NCI-H2227 treated with DMSO at 0.1 percent for 48 hours (cell line): ENCODE data around the gene PSAPL1.

Experiments used
- DNase-seq: peaks from one replicate; lab custom pipeline; 2025; lab: John Stamatoyannopoulos, UW

The PSAPL1 gene, protein sequence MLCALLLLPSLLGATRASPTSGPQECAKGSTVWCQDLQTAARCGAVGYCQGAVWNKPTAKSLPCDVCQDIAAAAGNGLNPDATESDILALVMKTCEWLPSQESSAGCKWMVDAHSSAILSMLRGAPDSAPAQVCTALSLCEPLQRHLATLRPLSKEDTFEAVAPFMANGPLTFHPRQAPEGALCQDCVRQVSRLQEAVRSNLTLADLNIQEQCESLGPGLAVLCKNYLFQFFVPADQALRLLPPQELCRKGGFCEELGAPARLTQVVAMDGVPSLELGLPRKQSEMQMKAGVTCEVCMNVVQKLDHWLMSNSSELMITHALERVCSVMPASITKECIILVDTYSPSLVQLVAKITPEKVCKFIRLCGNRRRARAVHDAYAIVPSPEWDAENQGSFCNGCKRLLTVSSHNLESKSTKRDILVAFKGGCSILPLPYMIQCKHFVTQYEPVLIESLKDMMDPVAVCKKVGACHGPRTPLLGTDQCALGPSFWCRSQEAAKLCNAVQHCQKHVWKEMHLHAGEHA

DNA sequence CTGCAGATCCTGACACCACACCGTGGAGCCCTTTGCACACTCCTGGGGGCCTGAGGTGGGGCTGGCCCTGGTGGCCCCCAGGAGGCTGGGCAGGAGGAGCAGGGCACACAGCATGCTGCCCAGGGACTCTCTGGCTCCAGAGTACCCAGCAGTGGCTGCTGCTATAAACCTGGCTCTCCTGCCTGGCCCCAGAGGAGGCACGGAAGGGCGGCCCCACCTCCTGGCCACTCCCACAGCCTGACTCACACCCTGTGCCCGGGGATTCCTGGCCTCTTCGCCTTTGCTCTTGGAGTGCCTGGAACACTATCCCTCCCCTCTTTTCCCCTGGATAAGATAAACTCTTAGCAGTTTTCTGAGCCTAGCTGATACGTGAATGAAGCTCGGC, at the start of gene PSAPL1:
Gene PSAPL1 (minus strand): TSS at position 165 of the 385 bp plus-strand sequence. CDS start 51 bp downstream, at position 114.
- no peak for DNase-seq

- no peak for DNase-seq
These were observed 46.5 kb upstream of the PSAPL1 start for GRCh38 chr4:7481227-7481626.

DNA sequence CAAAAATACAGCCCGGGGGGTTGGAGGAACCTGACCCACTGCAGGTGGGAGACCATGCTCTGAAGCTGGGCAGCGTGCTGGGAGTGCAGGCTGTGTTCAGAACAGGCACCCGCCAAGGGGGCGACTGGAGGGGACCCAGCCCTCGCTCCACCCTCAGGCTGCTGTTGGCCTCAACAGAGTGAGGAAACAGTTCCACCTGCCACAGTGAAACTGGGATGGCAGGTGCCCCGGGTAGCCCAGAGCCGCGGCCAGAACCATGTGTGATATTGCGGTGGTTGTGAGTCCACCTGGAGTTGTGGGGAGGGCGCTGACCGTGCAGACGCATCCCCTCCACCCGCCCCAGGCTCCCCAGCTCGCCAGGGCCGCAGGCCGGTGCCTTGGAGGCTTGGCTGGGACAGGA, 45.7 kb upstream of the PSAPL1 start:
- DNase-seq: no peak

GRCh38 chr4:7478665-7479064, 43.9 kb upstream of the PSAPL1 start:
- DNase-seq: no peak

DNA sequence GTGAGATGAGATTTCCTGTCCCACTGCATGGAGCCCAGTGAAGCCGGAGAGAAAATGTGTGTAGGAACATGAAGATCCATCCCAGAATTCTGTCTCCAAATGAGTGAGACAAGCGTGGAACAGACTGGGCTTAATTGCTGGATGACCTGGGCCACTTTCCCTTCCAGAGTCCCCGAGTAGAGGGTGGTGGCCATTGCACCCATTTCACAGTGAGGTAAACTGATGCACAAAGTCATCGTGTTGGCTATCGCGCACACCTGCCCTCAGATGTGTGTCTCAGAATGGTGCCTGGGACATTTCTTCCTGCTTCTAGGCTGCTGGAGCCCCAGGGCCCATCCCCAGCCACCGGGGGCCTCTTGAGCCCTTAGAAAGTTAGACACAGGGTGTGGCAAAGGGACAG, 43.0 kb upstream of the PSAPL1 start:
- DNase-seq: no peak

- no peak for DNase-seq
These were observed 42.1 kb upstream of the PSAPL1 start for GRCh38 chr4:7476820-7477219.

GRCh38 chr4:7475207-7475606, 40.5 kb upstream of the PSAPL1 start:
- no peak for DNase-seq

- DNase-seq: no peak
These were observed 39.6 kb upstream of the PSAPL1 start for GRCh38 chr4:7474320-7474719.

- DNase-seq: no peak
These were observed 38.4 kb upstream of the PSAPL1 start for GRCh38 chr4:7473081-7473480.

GRCh38 chr4:7472442-7473013, 37.8 kb upstream of the PSAPL1 start:
- no peak for DNase-seq

DNA sequence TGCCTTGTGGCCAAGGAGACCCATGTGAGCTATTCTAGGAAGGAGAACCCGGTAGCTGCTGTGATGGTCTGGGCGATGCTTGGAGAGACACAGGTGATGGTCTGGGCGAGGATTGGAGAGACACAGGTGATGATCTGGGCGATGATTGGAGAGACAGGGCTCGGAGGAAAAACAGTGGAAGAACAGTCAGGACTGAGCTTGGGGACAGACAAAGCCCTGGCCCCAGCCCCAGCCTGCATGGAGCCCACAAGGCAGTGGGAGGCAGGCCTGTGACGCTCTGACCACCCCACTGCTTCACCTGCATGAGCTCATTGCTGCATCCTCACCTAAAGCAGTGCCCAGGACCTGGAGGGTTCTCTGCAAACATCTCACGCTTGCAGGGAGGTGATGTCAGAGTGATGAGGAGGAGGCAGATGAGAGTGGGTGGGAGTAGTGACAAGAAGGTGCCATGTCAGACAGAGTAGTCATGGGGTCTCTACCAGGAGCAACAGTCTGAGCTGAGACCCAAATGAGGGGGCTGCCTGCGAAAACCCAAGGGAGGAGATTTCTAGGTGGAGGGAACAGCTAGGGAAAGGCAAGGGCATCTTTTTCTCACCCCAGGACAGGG, 35.9 kb upstream of the PSAPL1 start:
- DNase-seq: no peak

DNA sequence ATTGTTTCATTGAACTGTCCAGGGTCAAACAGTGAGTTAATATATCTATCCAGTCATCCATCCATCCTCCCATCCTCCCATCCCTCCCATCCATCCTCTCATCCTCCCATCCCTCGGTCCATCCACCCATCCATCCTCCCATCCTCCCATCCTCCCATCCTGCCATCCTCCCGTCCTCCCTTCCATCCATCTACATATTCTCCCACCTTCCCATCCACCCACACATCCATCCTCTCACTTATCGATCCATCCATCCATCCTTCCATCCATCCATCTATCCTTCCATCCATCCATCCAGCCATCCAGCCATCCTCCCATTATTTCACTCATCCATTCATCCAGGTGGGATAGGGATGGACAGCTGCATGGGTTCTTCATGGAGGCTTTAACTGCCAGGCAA, 35.4 kb upstream of the PSAPL1 start:
- no peak for DNase-seq

GRCh38 chr4:7469023-7469422, 34.3 kb upstream of the PSAPL1 start:
- no peak for DNase-seq

GRCh38 chr4:7467471-7467870, 32.7 kb upstream of the PSAPL1 start:
- DNase-seq: no peak

DNA sequence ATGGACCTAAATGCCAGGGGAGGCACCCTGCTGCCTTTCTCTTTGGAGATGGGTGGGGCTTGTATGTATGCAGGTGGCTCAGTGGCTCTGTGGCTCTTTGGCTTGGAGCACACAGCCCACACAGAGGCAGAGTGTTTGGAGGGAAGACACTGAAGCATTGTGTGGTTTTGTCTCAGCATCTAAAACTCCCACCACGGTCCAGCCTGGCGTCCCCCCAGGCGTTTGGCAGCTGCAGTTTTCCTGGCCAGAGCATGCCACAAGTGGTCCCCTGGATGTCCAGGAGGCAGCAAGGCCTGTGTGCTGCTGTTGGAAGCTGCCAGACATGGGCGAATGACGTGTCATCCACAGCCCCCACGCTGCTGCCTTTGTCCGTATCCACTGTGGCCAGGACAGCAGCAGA, 32.2 kb upstream of the PSAPL1 start:
- DNase-seq: no peak

GRCh38 chr4:7466215-7466614, 31.5 kb upstream of the PSAPL1 start:
- DNase-seq: no peak

DNA sequence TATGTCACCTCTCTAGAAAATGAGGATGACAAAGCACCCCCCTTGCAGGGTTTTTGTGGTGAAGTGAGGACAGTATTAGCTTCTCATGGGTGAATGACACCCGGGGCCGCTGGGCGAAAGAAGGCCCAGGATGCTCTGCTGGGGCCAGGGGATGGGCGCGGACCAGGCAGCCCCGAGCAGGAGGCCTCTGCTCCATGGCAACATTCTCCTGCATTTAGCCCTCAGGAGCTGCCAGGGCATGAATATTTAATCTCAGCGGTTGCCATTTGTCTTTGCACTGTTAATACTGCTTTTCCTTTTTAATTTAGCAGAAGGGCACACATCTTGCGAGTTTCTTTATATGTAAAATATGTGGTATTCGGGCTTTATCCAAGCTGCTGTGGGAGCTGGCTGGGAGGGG, 30.3 kb upstream of the PSAPL1 start:
- no peak for DNase-seq

DNA sequence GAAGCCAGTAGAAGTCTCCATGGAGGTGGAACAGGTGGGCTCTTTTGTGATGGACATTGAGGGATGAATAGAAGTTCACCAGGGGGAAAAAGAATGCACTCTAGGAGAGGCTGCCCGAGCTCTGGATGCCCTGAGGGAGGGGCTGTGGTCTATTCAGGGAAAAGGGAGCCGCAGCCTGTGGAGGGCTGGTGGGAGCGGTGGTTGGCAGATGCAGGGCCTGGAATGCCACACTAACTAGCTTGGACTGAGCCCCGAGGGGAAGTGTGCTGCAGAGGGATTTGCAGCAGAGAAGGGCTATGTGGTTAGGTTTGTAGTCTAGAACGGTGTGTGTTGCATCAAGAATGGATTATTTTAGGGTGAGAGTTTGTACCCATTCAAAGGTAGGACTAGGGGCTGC, 29.5 kb upstream of the PSAPL1 start:
- no peak for DNase-seq

DNA sequence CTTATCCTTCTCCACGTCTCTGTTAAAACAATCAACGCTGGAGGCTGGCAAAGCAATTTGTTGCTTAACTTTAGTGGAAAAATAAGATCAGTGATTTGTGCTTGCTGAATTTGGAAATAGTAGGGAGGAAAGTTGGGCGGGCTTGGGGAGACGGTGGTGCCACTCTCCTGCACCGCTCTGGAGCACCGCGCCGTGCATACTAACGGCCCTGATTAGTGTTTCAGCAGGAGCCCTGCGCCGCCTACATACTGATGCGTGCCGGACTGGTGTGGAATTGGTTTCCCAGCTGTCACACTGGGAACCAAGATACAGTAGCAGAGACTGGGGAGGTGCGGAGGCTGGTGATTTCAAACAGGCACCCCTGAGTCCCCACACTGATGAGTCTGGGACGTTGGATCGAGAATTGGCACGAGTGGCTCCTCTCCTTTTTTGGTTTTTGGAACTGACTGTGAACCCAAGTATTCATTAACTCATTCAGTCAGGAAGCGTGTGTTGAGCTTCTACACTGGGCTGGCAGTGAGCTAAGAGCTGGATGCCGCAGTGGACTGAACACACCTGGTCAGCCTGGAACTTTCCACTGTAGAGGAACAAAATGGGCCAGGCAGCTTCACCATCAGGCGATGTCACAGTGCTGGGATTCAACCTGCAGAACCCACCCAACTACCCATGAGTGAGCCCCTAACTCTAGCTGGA, 29.0 kb upstream of the PSAPL1 start:
- no peak for DNase-seq

DNA sequence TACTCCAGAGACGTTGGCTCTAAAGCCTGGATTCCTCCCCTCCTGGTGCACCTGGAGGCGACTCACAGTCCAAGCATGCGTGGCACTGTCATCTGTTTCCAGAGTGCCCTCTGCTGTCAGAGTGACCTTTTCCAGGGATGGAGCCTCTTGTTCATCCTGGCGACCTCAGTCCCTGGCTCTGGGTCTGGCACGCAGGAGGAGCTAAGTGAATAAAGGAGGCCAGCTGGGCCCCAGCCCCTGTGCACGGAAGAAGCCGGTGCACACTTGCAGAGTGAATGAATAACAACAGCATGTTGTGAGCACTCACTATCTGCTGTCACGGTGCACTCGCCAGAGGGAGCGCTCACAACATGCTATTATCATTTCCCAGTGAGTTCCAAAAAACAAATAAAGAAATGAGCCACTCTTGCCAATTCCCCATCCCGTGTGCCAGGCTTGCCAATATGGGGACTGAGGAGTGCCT, 27.8 kb upstream of the PSAPL1 start:
- no peak for DNase-seq

DNA sequence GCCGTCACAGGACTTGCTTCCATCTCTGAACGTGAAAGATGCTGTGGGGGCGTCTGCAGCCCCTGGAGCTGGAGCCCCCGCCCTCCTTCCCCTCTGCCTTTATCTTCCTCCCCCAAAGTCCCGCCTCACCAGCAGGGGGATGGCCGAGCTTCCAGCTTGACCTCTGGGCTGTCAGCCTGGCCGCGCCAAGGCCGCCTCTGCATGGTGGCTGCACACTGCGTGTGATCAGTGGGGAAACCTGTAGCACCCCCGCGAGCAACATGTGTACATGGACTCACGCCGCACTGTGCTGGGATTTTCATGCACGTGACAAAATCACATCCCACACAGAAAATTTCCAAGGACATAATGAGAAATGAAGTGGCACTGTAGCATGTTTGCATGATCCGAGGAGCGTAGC, 26.5 kb upstream of the PSAPL1 start:
- DNase-seq: no peak

DNA sequence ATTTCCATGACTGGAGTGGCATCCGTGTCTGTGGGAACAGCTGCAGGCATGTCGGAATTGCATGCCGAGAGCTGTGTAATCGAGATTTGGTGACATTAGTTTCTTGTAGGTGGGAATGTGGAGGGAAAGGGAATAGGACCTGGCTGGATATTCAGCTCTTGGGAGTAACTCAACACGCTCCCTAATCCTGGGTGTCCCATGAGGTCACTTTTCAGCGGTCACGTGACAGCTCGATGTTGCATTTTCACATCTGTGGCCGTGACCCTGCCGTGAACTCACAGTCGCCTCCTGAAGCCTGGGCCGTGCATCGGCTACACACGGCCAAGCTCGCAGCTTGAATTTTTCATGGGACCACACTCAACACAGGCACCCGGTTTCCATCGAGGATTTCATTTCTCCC, 25.8 kb upstream of the PSAPL1 start:
- no peak for DNase-seq

- no peak for DNase-seq
These were observed 24.7 kb upstream of the PSAPL1 start for GRCh38 chr4:7459471-7459870.
